Spleen (tissue), 11 donors: ENCODE results near the gene DUS2. TPM values are rescaled to one million over a fixed set of nuclear protein-coding genes. Genes with fewer than 3 reads are reported as not detected.
"Not testable (repeated sequence)": the region's sequence is repeated elsewhere in the genome, so short reads cannot be mapped to it uniquely, and the experiment has no call there.

Experiments used
- DNase-seq: peaks from one replicate; pipeline ENCODE4 v3.0.0-alpha.2; 2020
- H3K27ac ChIP-seq, 8 donors: fragments of 200-600 bp; sonication (generic) in 7 of 8; 1 replicate in 4 of 8; 2 replicates in 4 of 8; pipeline versions ENCODE4 v1.5.0 to v1.8.0; 2016 to 2021; ENCODE audit warnings: inconsistent platforms in 4 of 8, mild to moderate bottlenecking in 4 of 8, moderate library complexity in 1 of 8
- H3K27me3 ChIP-seq, 7 donors: fragments of 200-600 bp; sonication (generic) in 6 of 7; replicated peaks in 1 of 7; 1 replicate in 4 of 7; 2 replicates in 3 of 7; pipeline versions ENCODE4 v1.5.0 to v1.8.0; 2016 to 2021; ENCODE audit warnings: inconsistent platforms in 3 of 7, mild to moderate bottlenecking in 1 of 7
- H3K36me3 ChIP-seq, 6 donors: fragments of 200-600 bp; sonication (generic) in 5 of 6; 1 replicate in 4 of 6; 2 replicates in 2 of 6; pipeline versions ENCODE4 v1.5.0 to v1.8.0; 2016 to 2021; ENCODE audit warnings: inconsistent platforms in 2 of 6
- H3K4me1 ChIP-seq, 6 donors: fragments of 200-600 bp; sonication (generic) in 5 of 6; 1 replicate in 3 of 6; 2 replicates in 3 of 6; pipeline versions ENCODE4 v1.5.0 to v1.8.0; 2016 to 2021; ENCODE audit warnings: inconsistent platforms in 3 of 6
- H3K4me3 ChIP-seq, 8 donors: fragments of 200-600 bp; sonication (generic) in 7 of 8; 1 replicate in 4 of 8; 2 replicates in 4 of 8; pipeline versions ENCODE4 v1.5.0 to v1.8.0; 2016 to 2021; ENCODE audit warnings: inconsistent platforms in 4 of 8, mild to moderate bottlenecking in 4 of 8, moderate library complexity in 2 of 8
- H3K9me3 ChIP-seq, 8 donors: fragments of 200-600 bp; sonication (generic) in 7 of 8; 1 replicate in 4 of 8; 2 replicates in 4 of 8; pipeline versions ENCODE4 v1.5.0 to v1.8.0; 2016 to 2021; ENCODE audit warnings: inconsistent platforms in 4 of 8
- POLR2A ChIP-seq, 3 donors: fragments of 450-650 bp; IDR thresholded peaks; one replicate each; pipeline ENCODE4 v1.5.1; 2017; ENCODE audit warnings: antibody characterized with exemption in 3 of 3, mild to moderate bottlenecking in 1 of 3
- POLR2AphosphoS5 ChIP-seq, 3 donors: sonication (generic); formaldehyde crosslinking; IDR thresholded peaks; one replicate each; pipeline ENCODE4 v1.5.1; 2017; ENCODE audit warnings: antibody characterized with exemption in 3 of 3
- WGBS, 5 donors: extraction: QIAGEN DNeasy Blood & Tissue Kit in 3 of 5; methylation state at CpG; one replicate each; pipeline versions ENCODE4 v1.1.5 to v1.1.7; 2013 to 2018; 5-methylcytosine and 5-hydroxymethylcytosine counted together
- intact Hi-C: fragments of 100-400 bp; cut with DNase I; formaldehyde crosslinking; loops from one replicate; pipeline ENCODE4 v1.15.0; 2023; ENCODE audit warnings: low total_unique reads
- polyA plus RNA-seq, 3 donors: library from polyadenylated mRNA; stranded (reverse); fragments of 200-250 nt; gene quantifications; one replicate each; pipeline ENCODE4 v1.2.1, GENCODE V29; 2013
- total RNA-seq, 7 donors: library from RNA; depleted of rRNA in 3 of 7; stranded (reverse); fragments of >200 nt in 3 of 7; fragmentation: NEBNext Ultra II Directional in 4 of 7; extraction: Animal tissue kit (Norgen Biotek cat#: 25700) in 4 of 7; gene quantifications; one replicate each; pipeline versions ENCODE4 v1.1.0 to v1.2.1, GENCODE V29; 2016 to 2021
- TF ChIP-seq, protein P1 (sequence below), 11 experiments: fragments of 200-600 bp in 7 of 11; fragments of 450-650 bp in 4 of 11; sonication (generic) in 4 of 11; IDR thresholded peaks in 8 of 11; conservative IDR thresholded peaks in 3 of 11; 1 replicate in 7 of 11; 2 replicates in 4 of 11; pipeline versions ENCODE4 v1.4.0 to v1.8.0; 2016 to 2021; ENCODE audit warnings: antibody characterized with exemption in 11 of 11, inconsistent platforms in 4 of 11, mild to moderate bottlenecking in 1 of 11
- donor health status: healthy with polysubstance abuse.
- donor health status: DM: no; HTN: no; CAD: no; lungs with moderate emphysema.
- donor health status: DM: no; HTN: no; CAD: no.
- donor health status: Bipolar disorder and iron deficiency.
- donor health status: healthy.
- donor health status: DM: no; HTN: no; CAD: no.
- donor health status: DM: yes; HTN: yes; CAD: no.

Gene DUS2
- total and polyA plus RNA-seq, 10 donors, result 17.4 to 31.7 (median 27.1) TPM

DNA sequence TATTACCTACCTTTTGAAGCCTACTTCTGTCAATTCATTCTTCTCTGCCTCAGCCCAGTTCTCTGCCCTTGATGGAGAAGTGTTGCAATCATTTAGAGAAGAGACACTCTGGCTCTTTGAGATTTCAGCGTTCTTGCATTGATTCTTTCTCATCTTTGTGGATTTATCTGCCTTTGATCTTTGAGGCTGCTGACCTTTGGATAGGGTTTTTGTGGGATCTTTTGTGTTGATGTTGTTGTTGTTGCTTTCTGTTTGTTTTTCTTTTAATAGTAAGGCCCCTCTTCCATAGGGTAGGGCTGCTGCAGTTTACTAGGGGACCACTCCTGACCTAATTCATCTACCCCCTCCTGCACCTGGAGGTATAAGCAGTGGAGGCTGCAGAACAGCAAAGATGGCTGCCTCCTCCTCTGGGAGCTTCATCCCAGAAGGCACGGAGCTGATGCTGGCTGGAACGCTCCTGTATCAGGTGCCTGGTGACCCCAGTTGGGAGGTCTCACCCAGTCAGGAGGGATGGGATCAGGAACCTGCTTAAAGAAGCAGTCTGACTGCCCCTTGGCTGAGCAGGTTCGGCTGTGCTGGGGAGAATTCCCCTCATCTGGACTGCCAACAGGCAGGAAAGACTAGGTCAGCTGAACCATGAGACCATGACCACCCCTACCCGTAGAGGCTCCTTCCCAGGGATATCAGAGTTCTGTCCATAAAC is 90.1 kb downstream of the DUS2 start:
- no peak overlapping the region for H3K4me3 ChIP-seq
- no peak for DNase-seq
- H3K9me3 ChIP-seq, result peaks cover 3 to 38% (median 35%) of the 10 kb centered on the region in 8 donors
- TF ChIP-seq, protein P1, sequence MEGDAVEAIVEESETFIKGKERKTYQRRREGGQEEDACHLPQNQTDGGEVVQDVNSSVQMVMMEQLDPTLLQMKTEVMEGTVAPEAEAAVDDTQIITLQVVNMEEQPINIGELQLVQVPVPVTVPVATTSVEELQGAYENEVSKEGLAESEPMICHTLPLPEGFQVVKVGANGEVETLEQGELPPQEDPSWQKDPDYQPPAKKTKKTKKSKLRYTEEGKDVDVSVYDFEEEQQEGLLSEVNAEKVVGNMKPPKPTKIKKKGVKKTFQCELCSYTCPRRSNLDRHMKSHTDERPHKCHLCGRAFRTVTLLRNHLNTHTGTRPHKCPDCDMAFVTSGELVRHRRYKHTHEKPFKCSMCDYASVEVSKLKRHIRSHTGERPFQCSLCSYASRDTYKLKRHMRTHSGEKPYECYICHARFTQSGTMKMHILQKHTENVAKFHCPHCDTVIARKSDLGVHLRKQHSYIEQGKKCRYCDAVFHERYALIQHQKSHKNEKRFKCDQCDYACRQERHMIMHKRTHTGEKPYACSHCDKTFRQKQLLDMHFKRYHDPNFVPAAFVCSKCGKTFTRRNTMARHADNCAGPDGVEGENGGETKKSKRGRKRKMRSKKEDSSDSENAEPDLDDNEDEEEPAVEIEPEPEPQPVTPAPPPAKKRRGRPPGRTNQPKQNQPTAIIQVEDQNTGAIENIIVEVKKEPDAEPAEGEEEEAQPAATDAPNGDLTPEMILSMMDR (IDR thresholded peaks at IDR 0.05 in 8 of 11, conservative IDR thresholded peaks at IDR 0.05 in 3 of 11), result no peak
- TF ChIP-seq POLR2A (IDR thresholded peaks at IDR 0.05) (no peak), POLR2AphosphoS5 (IDR thresholded peaks at IDR 0.05) (no peak)
- intact Hi-C loops, result no loop called here
- 81 to 90% (median 90%) methylated on average over 5 of the region's 5 CpGs for WGBS, 5 donors
- no peaks in the 10 kb centered on the region for H3K27me3 ChIP-seq
- H3K27ac ChIP-seq, result peak overlapping the region in 1 of 8 donors; percentile 43
- no peaks in the 10 kb centered on the region for H3K36me3 ChIP-seq
- peaks cover 10 to 61% (median 52%) of the 10 kb centered on the region in 6 donors for H3K4me1 ChIP-seq

DNA sequence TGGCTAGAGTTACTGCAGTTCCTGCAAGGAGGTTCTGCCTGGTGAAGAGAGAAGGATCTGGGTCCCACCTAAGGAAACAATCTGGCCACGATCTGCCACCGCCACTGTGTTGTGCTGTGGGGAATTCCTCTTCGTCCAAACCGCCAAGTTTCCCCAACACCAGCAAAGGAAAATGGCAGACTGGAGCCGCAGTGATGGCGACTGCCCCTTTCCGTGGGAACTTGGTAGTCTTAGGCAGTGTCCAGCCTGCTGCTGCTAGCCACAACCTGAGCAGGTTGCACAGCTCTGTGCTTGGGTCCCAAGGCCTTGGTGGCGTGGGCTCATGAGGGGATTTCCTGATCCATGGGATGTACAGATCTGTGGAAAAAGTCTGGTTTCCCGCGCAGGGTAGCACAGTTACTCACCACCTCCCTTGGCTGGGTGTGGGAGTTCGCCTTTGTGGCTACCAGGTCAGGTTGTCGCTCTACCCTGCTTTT is 90.7 kb downstream of the DUS2 start:
- H3K4me3 ChIP-seq, result no peak overlapping the region
- peaks cover 10 to 65% (median 57%) of the 10 kb centered on the region in 6 donors for H3K4me1 ChIP-seq
- WGBS, 5 donors, result 90 to 98% (median 94%) methylated on average over 12 of the region's 12 CpGs
- no peaks in the 10 kb centered on the region for H3K27me3 ChIP-seq
- no peak for TF ChIP-seq POLR2A (IDR thresholded peaks at IDR 0.05)
- TF ChIP-seq, protein P1 (IDR thresholded peaks at IDR 0.05 in 8 of 11, conservative IDR thresholded peaks at IDR 0.05 in 3 of 11), result no peak
- H3K27ac ChIP-seq, result no peak overlapping the region
- intact Hi-C loops, result no loop called here
- no peak for DNase-seq
- peaks cover 3 to 32% (median 30%) of the 10 kb centered on the region in 8 donors for H3K9me3 ChIP-seq
- H3K36me3 ChIP-seq, result no peaks in the 10 kb centered on the region

DNA sequence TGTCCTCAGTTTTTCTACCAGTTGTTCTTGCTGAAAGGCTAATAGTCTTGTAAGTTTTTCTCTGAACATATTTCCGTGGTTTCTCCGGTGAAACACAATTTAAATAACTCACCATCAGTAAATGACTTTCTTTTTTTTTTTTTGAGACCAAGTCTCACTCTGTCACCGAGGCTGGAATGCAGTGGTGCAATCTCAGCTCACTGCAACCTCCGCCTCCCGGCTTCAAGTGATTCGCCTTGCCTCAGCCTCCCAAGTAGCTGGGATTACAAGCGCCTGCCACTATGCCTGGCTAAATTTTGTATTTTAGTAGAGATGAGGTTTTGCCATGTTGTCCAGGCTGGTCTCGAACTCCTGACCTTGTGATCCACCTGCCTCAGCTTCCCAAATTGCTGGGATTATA is 91.9 kb downstream of the DUS2 start:
- Histone ChIP-seq H3K4me1 (peaks cover 10 to 77% (median 68%) of the 10 kb centered on the region in 6 donors), H3K9me3 (peaks cover 0 to 21% (median 19%) of the 10 kb centered on the region in 8 donors)
- H3K27ac ChIP-seq, H3K27me3 ChIP-seq, H3K4me3 ChIP-seq, intact Hi-C loops, DNase-seq, H3K36me3 ChIP-seq: not testable (repeated sequence)
- WGBS, 5 donors, result 77 to 92% (median 87%) methylated on average over 8 of the region's 8 CpGs

- H3K27me3 ChIP-seq, result no peaks in the 10 kb centered on the region
- H3K4me1 ChIP-seq, result peaks cover 10 to 86% (median 74%) of the 10 kb centered on the region in 6 donors
- TF ChIP-seq POLR2AphosphoS5 (IDR thresholded peaks at IDR 0.05) (no peak), POLR2A (IDR thresholded peaks at IDR 0.05) (no peak)
- TF ChIP-seq, protein P1 (IDR thresholded peaks at IDR 0.05 in 8 of 11, conservative IDR thresholded peaks at IDR 0.05 in 3 of 11), result no peak
- H3K9me3 ChIP-seq, result peaks cover 0 to 12% (median 10%) of the 10 kb centered on the region in 8 donors
- H3K36me3 ChIP-seq, result no peaks in the 10 kb centered on the region
- H3K27ac ChIP-seq, result peak overlapping the region in 1 of 8 donors; percentile 22
- WGBS, 5 donors, result 61 to 71% (median 63%) methylated on average over 2 of the region's 2 CpGs
- intact Hi-C loops, result no loop called here
- H3K4me3 ChIP-seq, result no peak overlapping the region
- no peak for DNase-seq
These were observed 92.8 kb downstream of the DUS2 start for GRCh38 chr16:68115851-68116250.
